ENCODE data around the gene RAE1. TPM values are rescaled to one million over a fixed set of nuclear protein-coding genes. Genes with fewer than 3 reads are reported as not detected.

The RAE1 gene
- total and polyA plus RNA-seq, 2 of the 8 experiments (the other 6 are each of a cell fraction or from before 2014, with no cell fraction given): 35.9 to 44.9 TPM

GRCh38 chr20:57309544-57310115 lies 41.4 kb upstream of the RAE1 start:
- DNase-seq (ENCODE audit: low read depth in 1 of 2, low spot score in 2 of 2) (no peak), FAIRE-seq (no peak)
- H3K27ac ChIP-seq (ENCODE audit: low read depth, low read length): no peak overlapping the region
- no peak overlapping the region for H2BK120ac ChIP-seq (replicated peaks; ENCODE audit: low read depth, low read length)
- H3K14ac ChIP-seq (ENCODE audit: insufficient read length): no peak overlapping the region
- H3K23me2 ChIP-seq (ENCODE audit: low read depth, low read length): no peaks in the 10 kb centered on the region
- ChIA-PET CTCF (ENCODE audit: partially characterized antibody) (interaction anchor here (1.1 to 1.3 kb wide), 4 partner anchors 9 to 205 kb away, joined by 3 to 5 read pairs (median 4); no protein-coding TSS in a partner anchor), POLR2A (ENCODE audit: partially characterized antibody) (no interaction called here)
- H2AK5ac ChIP-seq (ENCODE audit: low read depth, low read length): no peak overlapping the region
- no peak overlapping the region for H4K5ac ChIP-seq (ENCODE audit: insufficient read length, low read depth, low read length)
- no peak overlapping the region for H3K18ac ChIP-seq (ENCODE audit: extremely low read depth, low read length)
- H2BK20ac ChIP-seq (ENCODE audit: low read length): no peak overlapping the region
- H2BK5ac ChIP-seq (ENCODE audit: low read depth, low read length): no peak overlapping the region
- no peak overlapping the region for H3K23ac ChIP-seq (ENCODE audit: insufficient read length)
- no peak overlapping the region for H3K9ac ChIP-seq (replicated peaks in 1 of 4; ENCODE audit: extremely low read depth in 1 of 4, low read depth in 3 of 4, low read length in 3 of 4)
- H3K4me2 ChIP-seq (ENCODE audit: insufficient read depth in 1 of 2, low read depth in 2 of 2, low read length in 2 of 2): no peak overlapping the region
- no peak overlapping the region for H3K56ac ChIP-seq (replicated peaks; ENCODE audit: insufficient read length, low read depth, low read length)
- 89% methylated on average over 9 of the region's 9 CpGs; no CpG with 5 or more reads in 1 of the 2 experiments for WGBS, 2 experiments (ENCODE audit: extremely low coverage in 1 of 2, insufficient coverage in 1 of 2, insufficient read length in 1 of 2, insufficient replicate concordance in 2 of 2, low coverage in 1 of 2, low lambda C conversion rate in 2 of 2, missing lambda C conversion rate in 1 of 2)
- no peak overlapping the region for H4K8ac ChIP-seq (ENCODE audit: extremely low read depth, insufficient read depth, low read length)
- no peak overlapping the region for H2BK15ac ChIP-seq (ENCODE audit: low read length)
- TF ChIP-seq BACH1 (IDR thresholded peaks at IDR 0.05; ENCODE audit: low read length) (no peak), JUN (IDR thresholded peaks at IDR 0.05; ENCODE audit: low read depth, low read length) (no peak), POLR2AphosphoS5 (IDR thresholded peaks at IDR 0.05; ENCODE audit: low read depth, low read length) (no peak), KDM4A (IDR thresholded peaks at IDR 0.05; ENCODE audit: low read depth, low read length, severe bottlenecking) (no peak), CBX8 (IDR thresholded peaks at IDR 0.05; ENCODE audit: borderline replicate concordance, low read depth, low read length) (no peak), CTBP2 (IDR thresholded peaks at IDR 0.05; ENCODE audit: borderline replicate concordance, insufficient read depth, insufficient read length, low read length) (no peak), NANOG (IDR thresholded peaks at IDR 0.05; ENCODE audit: insufficient read depth, low read depth, low read length, poor library complexity, severe bottlenecking) (no peak)
- no peaks in the 10 kb centered on the region for H3K79me2 ChIP-seq (ENCODE audit: control insufficient read depth in 1 of 2, insufficient read depth in 2 of 2, low read length in 2 of 2)
- no peak overlapping the region for H3K4me3 ChIP-seq (ENCODE audit: extremely low read depth in 1 of 4, insufficient read depth in 2 of 4, low read depth in 3 of 4, low read length in 4 of 4)
- no peaks in the 10 kb centered on the region for H4K20me1 ChIP-seq (replicated peaks in 1 of 2; ENCODE audit: control insufficient read depth in 1 of 2, insufficient read depth in 2 of 2, low read length in 2 of 2)
- no peaks in the 10 kb centered on the region for H3K4me1 ChIP-seq (replicated peaks in 1 of 4; ENCODE audit: control insufficient read depth in 3 of 4, insufficient read depth in 4 of 4, low read length in 3 of 4)
- no peak overlapping the region for H2BK12ac ChIP-seq (ENCODE audit: low read depth, low read length)
- no peaks in the 10 kb centered on the region for H3K9me3 ChIP-seq (ENCODE audit: insufficient read depth in 2 of 2, low read depth in 1 of 2, low read length in 1 of 2)
- no peak overlapping the region for H3K4ac ChIP-seq (replicated peaks; ENCODE audit: insufficient read length, low read depth, low read length)
- H3K36me3 ChIP-seq (ENCODE audit: control insufficient read depth in 2 of 4, insufficient read depth in 4 of 4, low read length in 3 of 4): no peaks in the 10 kb centered on the region
- H3K27me3 ChIP-seq (replicated peaks in 1 of 4; ENCODE audit: control insufficient read depth in 3 of 4, extremely low read depth in 1 of 4, insufficient read depth in 3 of 4, low read length in 3 of 4): no peaks in the 10 kb centered on the region; a peak in 1 of 7 replicates
- H2AFZ ChIP-seq (ENCODE audit: low read length): no peak overlapping the region
- H3K79me1 ChIP-seq (ENCODE audit: low read depth, low read length): no peaks in the 10 kb centered on the region
- H4K91ac ChIP-seq (replicated peaks; ENCODE audit: insufficient read length, low read length): no peak overlapping the region

Measured in H1 (cell line).